HG03159 (cell line): ENCODE results near the gene ITIH5.
A peak's percentile ranks its signal among the peaks of the same experiment; 100 is the strongest.

Source experiments
- ATAC-seq: cut with Tn5 transposase; IDR thresholded peaks from one replicate; pipeline ENCODE4 v1.9.1; 2021; ENCODE audit warnings: mild to moderate bottlenecking, moderate library complexity; ENCODE audit not compliant: unreplicated experiment

ITIH5 gene

GRCh38 chr10:7526017-7526400 lies 140.8 kb downstream of the ITIH5 start:
- no peak for ATAC-seq

GRCh38 chr10:7525314-7526016 lies 141.3 kb downstream of the ITIH5 start:
- peak; percentile 76 for ATAC-seq

DNA sequence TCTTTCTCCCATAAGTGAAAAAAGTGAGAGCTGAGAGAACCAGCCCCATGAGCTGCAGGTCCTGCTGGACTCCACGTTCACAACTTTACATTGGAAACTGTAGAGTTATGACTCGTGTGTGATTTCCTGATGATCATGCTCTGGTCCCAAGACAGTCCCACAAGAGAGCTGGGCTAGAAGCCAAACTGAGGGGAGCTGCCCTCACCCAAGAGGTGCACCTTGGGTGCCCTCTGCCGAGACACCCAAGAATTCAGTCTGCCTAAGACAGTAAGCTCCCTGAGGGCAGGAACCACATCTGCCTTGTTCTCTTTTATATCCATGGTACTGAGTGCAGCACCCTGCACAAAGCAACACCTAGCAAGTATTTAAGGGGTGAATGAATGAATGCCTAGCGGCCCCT lies 143.1 kb downstream of the ITIH5 start:
- no peak for ATAC-seq

GRCh38 chr10:7520507-7521485 lies 146.0 kb downstream of the ITIH5 start:
- peak; percentile 77 for ATAC-seq

DNA sequence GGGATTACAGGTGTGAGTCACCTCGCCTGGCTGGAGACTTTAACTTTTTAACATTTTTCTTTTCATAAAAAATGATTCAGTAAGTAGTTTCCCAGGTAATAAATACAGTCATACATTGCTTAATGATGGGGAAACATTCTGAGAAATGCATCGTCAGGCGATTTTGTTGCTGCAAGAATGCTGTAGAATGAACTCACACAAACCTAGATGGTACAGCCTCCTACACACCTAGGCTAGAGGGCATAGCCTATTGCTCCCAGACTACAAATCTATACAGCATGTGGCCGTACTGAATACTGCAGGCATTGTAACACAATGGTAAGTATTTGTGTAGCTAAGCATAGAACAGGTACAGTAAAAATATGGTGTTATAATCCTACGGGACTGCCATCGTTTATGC lies 147.4 kb downstream of the ITIH5 start:
- ATAC-seq: no peak

GRCh38 chr10:7518693-7519092 lies 148.1 kb downstream of the ITIH5 start:
- no peak for ATAC-seq

GRCh38 chr10:7515439-7515838 lies 151.3 kb downstream of the ITIH5 start:
- no peak for ATAC-seq

- ATAC-seq: no peak
Observed at GRCh38 chr10:7513936-7514335, 152.8 kb downstream of the ITIH5 start.

GRCh38 chr10:7513455-7513854 lies 153.3 kb downstream of the ITIH5 start:
- no peak for ATAC-seq

GRCh38 chr10:7512487-7512886 lies 154.3 kb downstream of the ITIH5 start:
- ATAC-seq: no peak

DNA sequence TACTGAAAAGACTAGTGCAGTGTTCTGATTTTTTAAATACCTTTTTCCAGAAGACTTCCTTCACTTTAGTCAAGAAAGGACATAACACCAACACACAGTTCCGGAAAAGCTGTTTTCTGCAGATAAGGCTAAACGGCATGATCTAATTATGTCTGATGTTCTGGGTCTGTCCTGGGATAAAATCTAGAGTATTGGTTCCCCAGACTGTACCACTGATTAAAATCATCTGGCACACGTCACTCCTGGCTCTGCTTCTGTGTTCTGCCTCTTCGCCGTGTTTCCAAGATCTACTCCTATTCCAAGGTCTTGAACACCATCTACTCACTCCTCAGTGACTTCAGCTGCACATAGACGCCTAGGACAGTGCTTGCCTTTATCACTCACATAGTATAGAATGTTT lies 155.2 kb downstream of the ITIH5 start:
- ATAC-seq: no peak
